Measurements from ENCODE around the gene EFTUD2. TPM values are rescaled to one million over a fixed set of nuclear protein-coding genes. Genes with fewer than 3 reads are reported as not detected.
A peak's percentile ranks its signal among the peaks of the same experiment; 100 is the strongest.
"Not testable (repeated sequence)": the region's sequence is repeated elsewhere in the genome, so short reads cannot be mapped to it uniquely, and the experiment has no call there.

The EFTUD2 gene
- total RNA-seq, 2 donors from 2014 or later: 72.6 to 77.5 TPM

DNA sequence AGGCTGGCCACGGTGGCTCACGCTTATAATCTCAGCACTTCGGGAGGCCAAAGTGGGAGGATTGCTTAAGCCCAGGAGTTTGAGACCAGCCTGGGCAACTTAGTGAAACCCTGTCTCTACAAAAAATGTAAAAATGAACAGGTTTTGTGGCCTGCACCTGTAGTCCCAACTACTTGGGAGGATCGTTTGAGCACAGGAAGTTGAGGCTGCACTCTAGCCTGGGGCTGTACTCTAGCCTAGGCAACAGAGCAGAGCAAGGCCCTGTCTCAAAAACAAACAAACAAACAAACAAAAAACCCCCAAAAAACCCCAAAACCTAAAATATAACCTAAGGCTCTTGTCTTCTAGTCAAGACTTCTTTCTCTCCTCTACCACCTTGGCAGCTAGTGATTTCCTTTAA is 59.0 kb downstream of the EFTUD2 start:
- DNase-seq (no peak), ATAC-seq (no peak)
- intact Hi-C loops (cut with DNase I, micrococcal nuclease): no loop called here

DNA sequence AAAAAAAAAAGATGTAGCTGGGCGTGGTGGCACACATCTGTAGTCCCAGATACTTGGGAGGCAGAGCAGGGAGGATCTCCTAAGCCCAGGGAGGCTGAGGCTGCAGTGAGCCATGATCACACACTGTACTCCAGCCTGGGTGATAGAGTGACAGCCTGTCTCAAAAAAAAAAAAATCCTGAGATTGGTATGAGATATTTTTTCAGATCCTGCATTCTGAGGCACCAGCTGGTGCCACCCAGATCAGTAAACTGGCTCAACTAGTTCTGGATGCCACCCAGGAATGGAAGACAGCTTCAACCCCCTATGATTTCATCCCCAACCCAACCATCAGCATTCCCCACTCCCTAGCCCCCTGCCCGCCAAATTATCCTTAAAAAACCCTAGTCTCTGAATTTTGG is 62.0 kb downstream of the EFTUD2 start:
- intact Hi-C loops (cut with DNase I, micrococcal nuclease): no loop called here
- ATAC-seq (no peak), DNase-seq (no peak)

DNA sequence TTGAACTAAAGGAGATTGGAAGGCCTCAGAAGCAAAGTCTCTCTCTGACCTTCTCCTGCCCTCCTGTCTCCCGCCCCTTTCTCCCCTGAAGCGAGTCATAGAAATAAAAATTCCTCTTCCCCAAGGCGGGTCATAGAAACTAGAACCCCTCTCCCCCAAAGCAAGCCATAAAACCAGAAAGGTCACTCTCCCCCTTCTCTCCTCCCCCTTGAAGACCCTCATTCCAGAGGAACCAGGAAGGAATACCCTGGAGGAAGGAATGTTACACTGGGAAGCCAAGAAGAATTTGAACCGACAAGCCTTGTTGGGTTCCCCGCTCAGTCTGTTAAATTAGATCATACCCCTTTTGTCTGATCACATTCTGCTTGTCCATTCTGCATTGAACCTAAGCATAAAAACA is 66.4 kb downstream of the EFTUD2 start:
- intact Hi-C loops (cut with DNase I, micrococcal nuclease): no loop called here
- no peak for ATAC-seq
- DNase-seq: no peak

DNA sequence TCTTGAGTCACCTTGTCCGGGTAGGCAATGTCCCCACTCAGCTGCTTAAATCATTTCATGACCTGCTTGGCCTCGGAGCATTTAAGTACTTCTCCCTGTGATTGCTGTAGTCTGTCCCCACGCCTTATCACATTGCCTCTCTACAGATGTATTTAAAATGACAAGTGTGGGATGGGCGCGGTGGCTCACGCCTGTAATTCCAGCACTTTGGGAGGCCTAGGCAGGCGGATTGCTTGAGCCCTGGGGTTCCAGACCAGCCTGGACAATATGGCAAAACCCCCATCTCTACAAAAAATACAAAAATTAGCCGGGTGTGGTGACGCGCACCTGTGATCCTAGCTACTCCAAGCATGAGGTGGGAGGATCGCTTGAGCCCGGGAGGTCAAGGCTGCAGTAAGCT is 67.9 kb downstream of the EFTUD2 start:
- DNase-seq (no peak), ATAC-seq (no peak)
- intact Hi-C loops (cut with DNase I, micrococcal nuclease): no loop called here

DNA sequence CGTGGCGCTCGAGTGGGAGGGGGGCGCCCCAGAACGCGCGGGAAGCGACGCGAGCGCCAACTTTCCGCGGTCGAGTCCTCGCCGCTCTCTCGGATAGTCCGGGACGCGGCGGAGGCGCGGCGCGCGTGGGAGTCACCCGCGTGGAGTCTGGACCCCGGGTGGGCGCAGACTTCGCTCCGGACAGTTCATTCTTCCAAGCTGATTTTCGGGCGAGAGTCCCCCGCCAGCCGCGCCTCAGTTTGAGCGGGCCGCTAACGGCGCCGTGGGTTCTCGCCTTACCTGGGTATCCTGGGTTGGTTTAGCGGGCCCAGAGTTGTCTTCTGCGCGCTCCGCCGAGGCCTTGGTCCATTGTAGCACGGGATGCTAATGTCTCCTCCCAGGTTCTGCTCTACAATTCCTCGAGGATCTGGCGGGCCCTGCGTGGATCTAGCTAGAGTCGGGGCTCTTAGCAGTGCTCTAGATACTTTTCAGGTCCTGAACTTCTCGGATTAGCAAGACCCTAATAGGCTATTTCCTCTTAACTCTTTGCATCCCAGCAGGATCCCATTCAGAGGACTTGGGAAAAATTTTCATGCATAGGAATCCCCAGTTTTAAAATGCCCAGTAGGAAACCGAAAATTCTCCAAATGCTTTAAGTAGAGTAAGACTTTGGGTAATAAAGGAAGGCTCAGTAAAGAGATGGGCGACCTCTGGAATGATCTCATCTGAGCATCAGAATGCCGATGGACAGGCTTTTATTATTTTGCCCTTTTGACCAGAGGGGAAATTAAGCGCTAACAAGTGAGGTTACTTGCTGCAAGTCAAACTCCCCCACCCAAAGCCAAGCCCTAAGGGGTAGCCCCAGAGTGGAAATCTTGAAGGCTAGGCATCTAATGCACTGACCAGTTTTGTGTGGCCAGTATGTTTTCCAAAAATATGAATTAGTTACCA is 68.6 kb downstream of the EFTUD2 start:
- intact Hi-C loops (cut with DNase I, micrococcal nuclease): no loop called here
- DNase-seq: peak in 1 of 2 donors; percentile 23
- ATAC-seq: no peak

DNA sequence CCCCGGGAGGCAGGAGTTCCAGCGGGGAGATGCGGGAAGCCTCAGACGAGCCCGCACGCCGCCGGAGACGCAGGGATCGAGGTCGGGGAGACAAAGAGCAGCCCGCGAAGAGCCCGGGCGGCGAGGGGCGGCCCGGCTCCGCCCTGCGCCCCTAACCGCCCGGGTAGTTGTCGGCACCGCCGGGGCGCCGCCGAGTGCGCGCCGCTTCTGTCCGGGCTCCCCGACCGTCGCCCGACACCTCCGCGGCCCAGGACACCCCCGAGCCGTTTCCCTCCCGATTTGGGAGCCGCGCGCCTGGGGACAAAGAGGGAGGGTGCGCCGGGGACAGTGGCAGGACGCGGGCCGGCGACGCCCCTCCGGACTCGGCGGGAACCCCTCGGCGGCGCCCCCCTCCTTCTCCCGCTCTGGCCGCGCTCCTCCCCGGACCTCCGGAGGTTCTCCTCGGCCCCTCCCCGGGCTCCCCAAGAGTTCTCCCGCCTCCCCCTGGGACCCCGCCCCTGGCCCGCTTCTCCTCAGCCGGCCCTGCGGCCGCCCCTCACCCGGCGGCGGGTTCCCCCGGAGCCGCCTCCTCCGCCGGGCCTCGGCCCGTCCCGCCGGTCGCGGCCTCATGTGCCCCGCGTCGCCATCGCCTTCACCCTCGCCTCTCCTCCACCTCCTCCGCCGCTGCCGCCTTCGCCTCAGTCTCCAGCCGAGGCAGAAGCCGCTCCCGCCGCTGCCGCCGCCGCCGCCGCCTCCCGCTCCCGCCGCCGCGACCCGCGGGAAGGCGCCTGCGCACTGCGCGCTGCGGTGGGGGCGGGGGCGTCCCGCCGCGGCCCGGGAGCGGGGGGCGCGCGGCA is 69.5 kb downstream of the EFTUD2 start, which contains the start of gene GJC1:
GJC1 (minus strand) TSS at position 765 of the 836 bp plus-strand sequence. CDS start 24,470 bp downstream, outside the sequence.
- intact Hi-C loops (cut with DNase I, micrococcal nuclease): no loop called here
- ATAC-seq (peak; percentile 23), DNase-seq (peak; percentile 14 to 43)

DNA sequence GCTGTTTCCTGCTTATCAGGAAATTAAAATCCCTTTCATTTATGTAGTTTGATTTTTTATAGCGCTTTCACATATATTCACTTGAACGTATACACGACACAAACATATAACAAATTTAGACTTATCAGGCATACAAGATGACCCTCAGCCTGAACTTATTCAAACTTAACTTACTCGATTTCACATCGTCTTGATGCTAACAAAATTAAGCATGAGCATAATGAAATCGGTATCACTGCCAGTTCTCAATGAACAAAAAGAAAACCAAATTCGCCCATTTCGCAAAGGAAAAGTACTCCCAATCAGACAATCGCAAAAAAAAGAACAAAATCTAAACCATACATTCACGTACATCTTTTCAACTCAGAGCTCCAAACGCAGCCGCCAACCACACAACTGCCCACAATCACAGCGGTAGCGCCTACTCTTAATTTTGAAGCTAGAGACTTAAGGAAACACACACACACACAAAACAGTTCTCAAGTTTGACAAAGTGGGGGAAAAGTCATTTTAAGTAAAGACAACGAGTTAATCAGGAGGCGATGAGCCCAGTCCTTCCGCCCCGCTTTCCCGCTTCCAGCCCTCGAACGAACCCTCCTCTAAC is 70.2 kb downstream of the EFTUD2 start:
- DNase-seq: peak in 1 of 2 donors; percentile 9
- intact Hi-C loops (cut with DNase I, micrococcal nuclease): no loop called here
- ATAC-seq: no peak

DNA sequence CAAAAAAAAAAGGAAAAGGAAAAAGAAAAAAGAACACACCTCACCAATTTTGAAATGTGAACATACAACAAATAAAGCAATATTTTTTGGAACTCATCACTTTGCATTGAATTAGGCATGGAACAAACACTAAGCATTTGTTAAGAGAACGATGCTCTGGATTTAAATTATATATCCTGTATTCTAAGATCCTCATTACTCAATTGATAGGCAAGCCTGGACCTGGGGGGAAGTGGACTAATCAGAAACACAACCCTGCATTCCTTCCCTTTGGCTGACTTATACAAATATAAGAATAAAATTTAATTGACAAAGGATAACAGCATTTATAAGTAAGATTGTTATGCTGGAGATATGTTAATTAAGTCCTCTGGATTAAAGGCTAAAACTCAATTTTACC is 71.4 kb downstream of the EFTUD2 start:
- intact Hi-C loops (cut with DNase I, micrococcal nuclease): no loop called here
- DNase-seq (no peak), ATAC-seq (no peak)

DNA sequence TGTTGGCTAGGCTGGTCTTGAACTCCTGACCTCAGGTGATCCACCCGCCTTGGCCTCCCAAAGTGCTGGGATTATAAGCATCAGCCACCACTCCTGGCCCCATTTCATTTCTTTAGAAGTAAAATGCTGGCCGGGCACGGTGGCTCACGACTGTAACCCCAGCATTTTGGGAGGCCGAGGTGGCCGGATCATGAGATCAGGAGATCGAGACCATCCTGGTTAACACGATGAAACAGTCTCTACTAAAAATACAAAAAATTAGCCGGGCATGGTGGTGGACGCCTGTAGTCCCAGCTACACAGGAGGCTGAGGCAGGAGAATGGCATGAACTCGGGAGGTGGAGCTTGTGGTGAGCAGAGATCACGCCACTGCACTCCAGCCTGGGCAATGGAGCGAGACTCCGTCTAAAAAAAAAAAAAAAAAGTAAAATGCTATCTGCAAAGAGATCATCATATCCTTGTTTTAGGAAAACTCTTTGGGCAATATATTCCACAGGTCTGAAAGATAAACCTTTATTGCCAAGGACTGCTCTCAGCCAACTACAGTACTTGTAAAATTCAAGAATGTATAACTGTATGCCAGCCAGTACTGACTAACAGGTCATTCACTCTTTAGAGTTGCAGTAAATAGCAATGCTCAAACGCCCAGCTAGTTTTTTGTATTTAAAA is 73.0 kb downstream of the EFTUD2 start:
- DNase-seq (no peak), ATAC-seq (no peak)
- intact Hi-C loops (cut with DNase I, micrococcal nuclease): no loop called here

DNA sequence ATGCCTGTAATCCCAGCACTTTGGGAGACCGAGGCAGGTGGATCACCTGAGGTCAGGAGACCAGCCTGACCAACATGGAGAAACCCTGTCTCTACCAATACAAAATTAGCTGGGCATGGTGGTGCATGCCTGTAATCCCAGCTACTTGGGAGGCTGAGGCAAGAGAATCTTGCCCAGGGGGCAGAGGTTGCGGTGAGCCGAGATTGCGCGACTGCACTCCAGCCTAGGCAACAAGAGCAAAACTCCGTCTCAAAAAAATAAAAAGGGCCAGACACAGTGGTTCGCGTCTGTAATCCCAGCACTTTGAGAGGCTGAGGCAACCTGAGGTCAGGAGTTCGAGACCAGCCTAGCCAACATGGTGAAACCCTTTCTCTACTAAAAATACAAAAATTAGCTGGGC is 74.0 kb downstream of the EFTUD2 start:
- ATAC-seq; intact Hi-C loops (cut with DNase I, micrococcal nuclease); DNase-seq: not testable (repeated sequence)

DNA sequence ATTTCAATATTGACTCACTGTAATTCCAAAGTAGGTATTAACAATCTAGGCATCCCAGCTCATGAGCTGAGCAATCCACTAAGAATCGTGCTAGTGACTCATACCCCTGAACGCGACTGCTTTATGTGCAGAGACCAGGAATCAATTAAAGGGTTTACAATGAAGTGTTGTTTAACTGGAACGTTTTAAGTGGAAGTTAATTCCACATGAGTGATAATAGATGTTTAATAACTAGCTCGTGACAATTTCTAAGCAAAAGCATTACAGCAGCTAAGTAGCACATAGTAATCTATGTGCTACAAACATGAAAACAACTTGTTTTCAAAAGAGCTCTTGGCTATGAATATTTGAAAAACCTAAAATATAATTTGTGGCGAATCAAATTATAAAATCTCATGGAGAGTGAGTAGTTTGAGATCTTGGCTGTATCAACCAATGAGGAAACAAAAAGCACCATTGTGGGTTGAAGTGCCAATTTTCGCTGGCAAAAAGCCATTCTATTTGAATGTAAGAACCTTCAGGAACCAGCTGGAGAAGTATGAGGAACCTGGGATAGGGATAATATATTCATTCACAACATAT is 78.5 kb downstream of the EFTUD2 start:
- ATAC-seq (no peak), DNase-seq (no peak)
- intact Hi-C loops (cut with DNase I, micrococcal nuclease): no loop called here

DNA sequence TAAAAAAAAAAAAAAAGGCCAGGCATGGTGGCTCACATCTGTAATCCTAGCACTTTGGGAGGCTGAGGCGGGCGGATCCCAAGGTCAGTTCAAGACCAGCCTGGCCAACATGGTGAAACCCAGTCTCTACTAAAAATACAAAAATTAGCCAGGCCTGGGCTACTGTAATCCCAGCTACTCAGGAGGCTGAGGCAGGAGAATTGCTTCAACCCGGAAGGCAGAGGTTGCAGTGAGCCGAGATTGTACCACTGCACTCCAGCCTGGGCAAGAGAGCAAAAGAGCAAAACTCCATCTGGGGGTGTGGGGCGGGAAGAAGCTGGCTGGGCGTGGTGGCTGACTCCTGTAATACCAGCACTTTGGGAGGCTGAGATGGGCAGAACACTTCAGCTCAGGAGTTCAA is 80.7 kb downstream of the EFTUD2 start:
- ATAC-seq; intact Hi-C loops (cut with DNase I, micrococcal nuclease); DNase-seq: not testable (repeated sequence)

DNA sequence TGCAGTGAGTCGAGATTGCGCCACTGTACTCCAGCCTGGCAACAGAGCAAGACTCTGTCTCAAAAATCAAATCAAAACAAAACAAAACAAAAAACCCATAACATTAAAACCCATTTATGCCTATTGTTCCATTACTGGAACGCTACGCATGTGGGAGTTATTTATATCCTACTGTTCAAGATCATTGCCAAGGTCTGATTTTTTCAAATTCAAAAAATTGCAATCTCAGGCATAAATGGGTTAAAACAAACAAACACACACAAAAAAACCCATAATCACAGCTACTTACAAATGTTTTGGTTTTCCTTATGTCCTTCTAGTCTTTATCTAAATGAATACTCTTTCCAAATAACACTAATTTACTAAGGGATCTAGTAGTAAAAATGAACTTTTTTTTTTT is 87.0 kb downstream of the EFTUD2 start:
- DNase-seq (no peak), ATAC-seq (no peak)
- intact Hi-C loops (cut with DNase I, micrococcal nuclease): no loop called here

DNA sequence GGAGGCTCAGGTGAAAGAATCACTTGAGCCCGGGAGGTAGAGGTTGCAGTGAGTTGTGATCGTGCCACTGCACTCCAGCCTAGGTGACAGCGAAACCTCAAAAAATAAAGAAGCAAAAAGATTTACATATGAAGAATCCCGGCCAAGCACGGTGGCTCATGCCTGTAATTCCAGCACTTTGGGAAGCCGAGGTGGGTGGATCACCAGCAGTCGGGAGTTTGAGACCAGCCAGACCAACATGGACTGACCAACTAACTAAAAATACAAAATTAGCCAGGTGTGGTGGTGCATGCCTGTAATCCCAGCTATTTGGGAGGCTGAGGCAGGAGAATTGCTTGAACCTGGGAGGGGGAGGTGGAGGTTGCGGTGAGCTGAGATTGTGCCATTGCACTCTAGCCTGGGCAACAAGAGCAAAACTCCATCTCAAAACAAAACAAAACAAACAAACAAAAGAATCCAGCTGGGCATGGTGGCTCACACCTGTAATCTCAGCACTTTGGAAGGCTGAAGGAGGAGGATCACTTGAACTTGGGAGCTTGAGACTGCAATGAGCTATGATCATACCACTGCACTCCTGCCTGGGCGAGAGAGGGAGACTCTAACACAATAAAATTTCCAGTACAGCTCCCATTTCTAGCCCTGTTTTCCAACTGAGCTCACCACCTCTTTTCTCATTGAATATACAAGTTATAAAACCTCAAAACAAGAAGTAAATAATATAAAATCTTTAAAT is 90.4 kb downstream of the EFTUD2 start:
- intact Hi-C loops (cut with DNase I, micrococcal nuclease); ATAC-seq; DNase-seq: not testable (repeated sequence)

DNA sequence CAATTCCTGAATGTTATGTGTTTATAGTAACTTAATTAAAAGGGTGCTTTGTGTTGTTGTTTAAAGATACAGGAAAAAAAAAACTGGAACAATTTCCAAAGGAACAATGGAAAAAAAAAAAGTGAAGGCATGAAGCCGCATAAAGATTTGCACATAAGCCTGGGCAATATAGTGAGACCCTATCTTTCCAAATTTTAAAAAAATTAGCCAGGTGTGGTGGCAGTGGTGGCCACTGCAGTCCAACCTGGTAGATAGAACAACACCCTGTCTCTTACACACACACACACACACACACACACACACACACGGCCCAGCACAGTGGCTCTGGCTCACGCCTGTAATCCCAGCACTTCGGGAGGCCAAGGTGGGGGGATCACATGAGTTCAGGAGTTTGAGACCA is 91.1 kb downstream of the EFTUD2 start:
- intact Hi-C loops (cut with DNase I, micrococcal nuclease): no loop called here
- DNase-seq (no peak), ATAC-seq (no peak)

DNA sequence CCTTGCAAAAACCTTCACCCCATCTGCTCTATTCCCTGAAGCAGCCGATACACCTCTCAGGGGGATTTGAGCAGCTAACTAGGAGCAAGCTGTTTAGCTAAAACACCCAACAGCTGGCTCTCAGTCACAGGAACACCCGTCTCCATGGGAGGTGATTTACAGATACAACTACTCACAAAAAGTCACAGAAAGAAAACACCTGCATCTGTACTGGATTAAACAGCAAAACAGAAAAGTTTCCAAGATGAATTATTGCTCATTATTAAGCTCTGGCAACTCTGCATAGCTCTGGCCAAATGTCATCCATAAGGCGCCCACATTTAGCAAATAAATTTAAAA is 91.5 kb downstream of the EFTUD2 start:
- no peak for DNase-seq
- intact Hi-C loops (cut with DNase I, micrococcal nuclease): no loop called here
- ATAC-seq: no peak

DNA sequence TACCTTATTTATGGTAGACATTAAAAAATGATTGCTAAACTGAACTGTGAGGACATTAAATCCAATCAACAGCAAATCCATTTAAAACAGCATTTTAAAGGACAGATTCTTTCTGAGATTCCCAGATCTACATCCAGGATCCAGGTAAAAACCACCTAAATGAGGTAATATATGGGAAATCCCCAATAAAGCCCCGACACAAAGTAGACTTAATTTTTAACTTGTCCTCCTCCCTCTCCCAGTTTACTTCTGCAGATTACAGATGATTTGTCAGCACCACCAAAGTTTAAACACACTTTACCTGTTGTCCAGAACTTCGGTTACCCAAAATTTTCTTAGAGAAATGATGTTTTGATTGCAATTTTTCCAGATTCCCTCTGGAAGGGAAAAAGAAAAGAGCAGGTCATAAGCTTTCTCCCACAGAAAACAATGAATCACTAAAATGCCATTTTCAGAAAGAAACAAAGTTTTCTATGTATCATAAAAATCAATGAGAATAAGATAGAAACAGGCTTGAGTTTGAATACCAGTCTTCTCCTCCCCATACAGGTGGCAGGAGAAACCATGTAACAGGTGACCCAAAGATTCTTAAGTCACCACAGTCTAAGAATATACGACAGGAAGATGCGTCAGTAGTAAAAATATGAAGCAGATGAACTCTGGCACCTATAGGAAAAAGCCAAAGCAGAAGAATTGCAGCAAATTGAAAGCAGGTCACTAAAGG is 92.0 kb downstream of the EFTUD2 start:
- intact Hi-C loops (cut with DNase I, micrococcal nuclease): no loop called here
- DNase-seq: no peak
- ATAC-seq: no peak
